Measurements from ENCODE around the gene RALGPS2.

RALGPS2 gene

GRCh38 chr1:178938959-178939317, 213.9 kb downstream of the RALGPS2 start:
- H3K4me3 ChIP-seq (ENCODE audit: low read length): no peak overlapping the region
- no peak overlapping the region for H3K27ac ChIP-seq (ENCODE audit: low read length)
- H3K27me3 ChIP-seq (ENCODE audit: insufficient read depth, low read length): no peaks in the 10 kb centered on the region; the same call in 1 of the 2 replicates
- no peaks in the 10 kb centered on the region for H3K9me3 ChIP-seq (ENCODE audit: insufficient read depth, low read depth, low read length)
- H3K9ac ChIP-seq (ENCODE audit: low read depth, low read length): no peak overlapping the region
- H3K4me1 ChIP-seq (ENCODE audit: insufficient read depth, low read length): no peaks in the 10 kb centered on the region
- H3K36me3 ChIP-seq (ENCODE audit: insufficient read depth, low read depth, low read length): no peaks in the 10 kb centered on the region

DNA sequence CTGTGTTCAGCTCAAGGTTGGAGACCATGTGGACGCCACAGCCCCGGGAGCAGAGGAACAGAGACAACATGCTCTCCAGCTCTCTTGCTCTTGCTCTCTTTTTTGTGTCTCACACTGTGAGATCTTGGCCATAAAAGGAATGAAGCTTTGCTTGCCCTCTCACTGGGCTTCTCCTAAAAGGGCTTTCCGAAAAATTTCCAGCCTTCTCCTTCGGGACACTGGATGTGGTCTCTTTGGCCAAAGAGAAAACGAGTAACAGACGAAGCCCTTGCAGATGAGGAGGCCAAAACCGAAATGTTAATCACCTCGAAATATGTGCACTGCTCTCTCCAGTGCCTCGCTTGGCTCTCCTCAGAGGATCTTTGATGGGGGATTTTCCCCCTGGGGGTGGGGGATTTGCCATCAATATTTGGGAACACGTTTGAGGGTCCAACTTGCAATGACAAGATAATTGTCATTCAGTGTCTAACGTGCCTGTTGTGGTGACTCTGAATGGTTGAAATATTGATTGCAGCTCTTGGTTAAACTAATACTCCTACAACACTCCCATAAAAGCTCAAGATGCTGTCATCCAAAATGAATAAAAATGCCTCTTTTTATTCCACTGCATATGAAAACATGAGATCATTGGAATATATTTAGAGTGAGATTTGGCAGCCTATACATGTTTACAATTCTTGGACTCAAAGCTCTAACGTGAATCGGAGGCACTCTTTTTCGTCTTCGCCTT, 214.5 kb downstream of the RALGPS2 start:
- no peaks in the 10 kb centered on the region; the same call in 1 of the 2 replicates for H3K27me3 ChIP-seq (ENCODE audit: insufficient read depth, low read length)
- H3K27ac ChIP-seq (ENCODE audit: low read length): no peak overlapping the region
- H3K4me1 ChIP-seq (ENCODE audit: insufficient read depth, low read length): no peaks in the 10 kb centered on the region
- no peaks in the 10 kb centered on the region for H3K9me3 ChIP-seq (ENCODE audit: insufficient read depth, low read depth, low read length)
- H3K36me3 ChIP-seq (ENCODE audit: insufficient read depth, low read depth, low read length): no peaks in the 10 kb centered on the region
- H3K4me3 ChIP-seq (ENCODE audit: low read length): no peak overlapping the region
- no peak overlapping the region for H3K9ac ChIP-seq (ENCODE audit: low read depth, low read length)

- H3K9me3 ChIP-seq (ENCODE audit: insufficient read depth, low read depth, low read length): no peaks in the 10 kb centered on the region
- H3K9ac ChIP-seq (ENCODE audit: low read depth, low read length): no peak overlapping the region
- H3K27me3 ChIP-seq (ENCODE audit: insufficient read depth, low read length): no peaks in the 10 kb centered on the region; the same call in 1 of the 2 replicates
- no peak overlapping the region for H3K27ac ChIP-seq (ENCODE audit: low read length)
- H3K4me1 ChIP-seq (ENCODE audit: insufficient read depth, low read length): no peaks in the 10 kb centered on the region
- H3K4me3 ChIP-seq (ENCODE audit: low read length): no peak overlapping the region
- no peaks in the 10 kb centered on the region for H3K36me3 ChIP-seq (ENCODE audit: insufficient read depth, low read depth, low read length)
These were observed 215.2 kb downstream of the RALGPS2 start for GRCh38 chr1:178940068-178940765.

- Histone ChIP-seq H3K4me1 (ENCODE audit: insufficient read depth, low read length) (peaks cover 6% of the 10 kb centered on the region; the same call in 1 of the 2 replicates), H3K27ac (ENCODE audit: low read length) (no peak overlapping the region), H3K9ac (ENCODE audit: low read depth, low read length) (no peak overlapping the region), H3K27me3 (ENCODE audit: insufficient read depth, low read length) (no peaks in the 10 kb centered on the region; the same call in none of the 2 replicates), H3K9me3 (ENCODE audit: insufficient read depth, low read depth, low read length) (no peaks in the 10 kb centered on the region), H3K36me3 (ENCODE audit: insufficient read depth, low read depth, low read length) (no peaks in the 10 kb centered on the region), H3K4me3 (ENCODE audit: low read length) (no peak overlapping the region)
These were observed 216.2 kb downstream of the RALGPS2 start for GRCh38 chr1:178941261-178941689.

GRCh38 chr1:178941849-178942248, 216.8 kb downstream of the RALGPS2 start:
- Histone ChIP-seq H3K4me1 (ENCODE audit: insufficient read depth, low read length) (peaks cover 7% of the 10 kb centered on the region; the same call in 1 of the 2 replicates), H3K4me3 (ENCODE audit: low read length) (no peak overlapping the region), H3K27me3 (ENCODE audit: insufficient read depth, low read length) (no peaks in the 10 kb centered on the region; the same call in none of the 2 replicates), H3K36me3 (ENCODE audit: insufficient read depth, low read depth, low read length) (no peaks in the 10 kb centered on the region), H3K9me3 (ENCODE audit: insufficient read depth, low read depth, low read length) (no peaks in the 10 kb centered on the region), H3K27ac (ENCODE audit: low read length) (no peak overlapping the region), H3K9ac (ENCODE audit: low read depth, low read length) (no peak overlapping the region)

DNA sequence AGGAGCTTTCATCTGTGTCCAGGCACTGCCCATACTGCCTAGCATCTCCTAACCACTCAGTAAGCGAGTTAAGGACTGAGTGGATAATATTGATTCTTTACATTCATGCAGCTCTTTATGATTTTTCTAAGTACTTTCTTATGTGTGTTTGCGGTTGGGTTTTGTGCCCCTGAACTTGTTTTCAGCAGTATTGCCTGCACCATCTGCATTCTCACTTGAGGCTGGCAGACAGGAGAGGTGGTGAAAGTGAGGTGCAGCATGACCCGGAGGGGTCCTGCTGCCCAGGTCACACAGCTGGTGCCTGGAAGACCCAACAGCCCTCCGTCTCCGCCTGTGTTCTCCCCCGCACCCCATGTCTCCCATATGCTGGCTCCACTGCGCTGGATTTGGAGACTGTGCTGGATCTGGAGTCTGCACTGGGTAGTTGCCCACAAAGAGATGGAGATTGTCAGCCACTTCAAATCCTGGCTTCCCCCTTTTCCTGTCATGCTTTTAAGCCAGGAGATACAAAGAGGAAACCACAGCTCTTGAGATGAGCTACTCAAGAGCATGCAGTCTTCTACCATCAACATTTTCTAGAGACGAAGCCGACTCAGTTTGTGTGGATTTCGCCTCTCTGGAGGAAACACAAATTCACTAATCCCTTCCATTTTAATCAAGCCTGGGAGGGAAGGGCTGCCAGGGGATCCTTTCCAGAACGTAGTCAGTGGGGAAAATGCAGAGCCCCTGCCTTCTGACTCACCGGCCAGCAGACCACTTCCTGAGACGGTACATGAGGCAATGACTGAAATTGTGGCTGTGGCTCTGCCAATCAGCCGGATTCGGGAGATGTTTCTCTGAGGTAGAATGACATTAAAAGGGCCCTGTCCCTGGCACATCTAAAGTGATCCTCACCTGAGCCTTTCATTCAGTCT, 217.5 kb downstream of the RALGPS2 start:
- H3K36me3 ChIP-seq (ENCODE audit: insufficient read depth, low read depth, low read length): no peaks in the 10 kb centered on the region

DNA sequence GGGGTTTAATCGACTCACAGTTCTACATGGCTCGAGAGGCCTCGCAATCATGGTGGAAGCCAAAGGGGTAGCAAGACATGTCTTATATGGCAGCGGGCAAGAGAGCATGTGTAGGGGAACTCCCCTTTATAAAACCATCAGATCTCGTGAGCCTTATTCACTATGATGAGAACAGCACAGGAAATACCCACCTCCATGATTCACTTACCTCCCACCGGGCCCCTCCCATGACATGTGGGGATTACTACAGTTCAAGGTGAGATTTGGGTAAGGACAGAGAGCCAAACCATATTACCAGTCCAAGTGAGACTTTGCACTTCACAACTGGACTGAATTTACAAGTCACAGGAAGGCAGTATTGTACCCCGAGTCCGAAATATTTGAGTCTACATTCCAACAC, 219.7 kb downstream of the RALGPS2 start:
- Histone ChIP-seq H3K9me3 (ENCODE audit: insufficient read depth, low read depth, low read length) (no peaks in the 10 kb centered on the region), H3K36me3 (ENCODE audit: insufficient read depth, low read depth, low read length) (no peaks in the 10 kb centered on the region), H3K4me3 (ENCODE audit: low read length) (no peak overlapping the region), H3K27me3 (ENCODE audit: insufficient read depth, low read length) (no peaks in the 10 kb centered on the region; the same call in none of the 2 replicates), H3K27ac (ENCODE audit: low read length) (no peak overlapping the region), H3K4me1 (ENCODE audit: insufficient read depth, low read length) (peaks cover 7% of the 10 kb centered on the region; the same call in 1 of the 2 replicates), H3K9ac (ENCODE audit: low read depth, low read length) (no peak overlapping the region)

More for the DNA sequence above, 217.5 kb downstream of the RALGPS2 start:
- Histone ChIP-seq H3K27me3 (ENCODE audit: insufficient read depth, low read length) (no peaks in the 10 kb centered on the region; the same call in none of the 2 replicates), H3K9me3 (ENCODE audit: insufficient read depth, low read depth, low read length) (no peaks in the 10 kb centered on the region), H3K4me1 (ENCODE audit: insufficient read depth, low read length) (peaks cover 7% of the 10 kb centered on the region; the same call in 1 of the 2 replicates), H3K27ac (ENCODE audit: low read length) (no peak overlapping the region), H3K4me3 (ENCODE audit: low read length) (no peak overlapping the region), H3K9ac (ENCODE audit: low read depth, low read length) (no peak overlapping the region)

- no peak overlapping the region for H3K9ac ChIP-seq (ENCODE audit: low read depth, low read length)
- H3K9me3 ChIP-seq (ENCODE audit: insufficient read depth, low read depth, low read length): no peaks in the 10 kb centered on the region
- peak overlapping the region; percentile 44 for H3K4me3 ChIP-seq (ENCODE audit: low read length)
- no peaks in the 10 kb centered on the region; the same call in none of the 2 replicates for H3K27me3 ChIP-seq (ENCODE audit: insufficient read depth, low read length)
- no peaks in the 10 kb centered on the region for H3K36me3 ChIP-seq (ENCODE audit: insufficient read depth, low read depth, low read length)
- peaks cover 7% of the 10 kb centered on the region; the same call in 1 of the 2 replicates for H3K4me1 ChIP-seq (ENCODE audit: insufficient read depth, low read length)
- H3K27ac ChIP-seq (ENCODE audit: low read length): no peak overlapping the region
These were observed 220.8 kb downstream of the RALGPS2 start for GRCh38 chr1:178945763-178946266.

- no peaks in the 10 kb centered on the region for H3K9me3 ChIP-seq (ENCODE audit: insufficient read depth, low read depth, low read length)
- H3K36me3 ChIP-seq (ENCODE audit: insufficient read depth, low read depth, low read length): no peaks in the 10 kb centered on the region
- H3K4me3 ChIP-seq (ENCODE audit: low read length): no peak overlapping the region
- no peak overlapping the region for H3K27ac ChIP-seq (ENCODE audit: low read length)
- H3K27me3 ChIP-seq (ENCODE audit: insufficient read depth, low read length): no peaks in the 10 kb centered on the region; the same call in none of the 2 replicates
- H3K9ac ChIP-seq (ENCODE audit: low read depth, low read length): no peak overlapping the region
- peaks cover 7% of the 10 kb centered on the region; the same call in 1 of the 2 replicates for H3K4me1 ChIP-seq (ENCODE audit: insufficient read depth, low read length)
These were observed 221.4 kb downstream of the RALGPS2 start for GRCh38 chr1:178946416-178946815.

- H3K4me3 ChIP-seq (ENCODE audit: low read length): no peak overlapping the region
- H3K9me3 ChIP-seq (ENCODE audit: insufficient read depth, low read depth, low read length): no peaks in the 10 kb centered on the region
- H3K36me3 ChIP-seq (ENCODE audit: insufficient read depth, low read depth, low read length): no peaks in the 10 kb centered on the region
- H3K27me3 ChIP-seq (ENCODE audit: insufficient read depth, low read length): no peaks in the 10 kb centered on the region; the same call in none of the 2 replicates
- no peak overlapping the region for H3K9ac ChIP-seq (ENCODE audit: low read depth, low read length)
- no peak overlapping the region for H3K27ac ChIP-seq (ENCODE audit: low read length)
- peaks cover 7% of the 10 kb centered on the region; the same call in 1 of the 2 replicates for H3K4me1 ChIP-seq (ENCODE audit: insufficient read depth, low read length)
These were observed 222.0 kb downstream of the RALGPS2 start for GRCh38 chr1:178946855-178947676.
